ENCODE data around the gene TIMP3.

- TF ChIP-seq CTCF (IDR thresholded peaks at IDR 0.05): no peak
- no peak for TF ChIP-seq POLR2A (IDR thresholded peaks at IDR 0.05)
- no peak for TF ChIP-seq EP300 (IDR thresholded peaks at IDR 0.05)
Measured at GRCh38 chr22:32864041-32864440, 62.5 kb downstream of the TIMP3 start.

Data from tibial nerve (tissue), 4 donors.